Activated effector memory CD4-positive, alpha-beta T cell treated with Interleukin-2 at 50 U/mL for 16 hours (primary cell): Measurements from ENCODE around the gene GPR89A.
A peak's percentile ranks its signal among the peaks of the same experiment; 100 is the strongest.
"Not testable (repeated sequence)": the region's sequence is repeated elsewhere in the genome, so short reads cannot be mapped to it uniquely, and the experiment has no call there.

Source experiments
- DNase-seq: peaks from one replicate; pipeline ENCODE4 v3.0.0-alpha.2; 2020

Gene GPR89A

GRCh38 chr1:145607833-145608733 lies at the start of gene GPR89A:
GPR89A (plus strand) TSS chr1:145607988; CDS start chr1:145608134, 146 bp downstream.
- peak; percentile 95 for DNase-seq

- DNase-seq = not testable (repeated sequence)
These were observed 21.0 kb upstream of the GPR89A start for GRCh38 chr1:145586820-145587219.

- DNase-seq = peak; percentile 19
These were observed 17.0 kb upstream of the GPR89A start for GRCh38 chr1:145590806-145591205.

- not testable (repeated sequence) for DNase-seq
These were observed 15.4 kb upstream of the GPR89A start for GRCh38 chr1:145592347-145592746.

- DNase-seq = not testable (repeated sequence)
These were observed 12.4 kb upstream of the GPR89A start for GRCh38 chr1:145595421-145595820.

DNA sequence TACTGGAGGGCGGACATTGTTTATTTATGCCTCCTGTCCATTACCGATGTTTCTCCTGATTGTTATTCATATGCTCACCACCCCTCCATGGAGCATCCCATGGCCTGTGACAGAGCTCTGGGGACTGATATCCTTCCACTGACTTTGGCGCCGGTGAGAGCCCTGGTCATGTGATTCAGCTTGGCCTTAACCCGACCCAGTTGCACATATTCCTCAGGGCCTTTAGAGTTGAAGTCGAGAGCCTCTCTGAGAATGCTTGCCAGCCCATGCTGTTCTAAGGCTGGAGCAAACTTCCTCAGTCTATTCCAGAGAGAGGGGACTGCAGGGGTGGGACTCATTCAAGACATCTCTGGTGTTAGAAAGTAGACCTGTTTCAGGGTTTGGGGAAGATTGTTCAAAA lies 11.6 kb upstream of the GPR89A start:
- not testable (repeated sequence) for DNase-seq

- not testable (repeated sequence) for DNase-seq
These were observed 8.4 kb upstream of the GPR89A start for GRCh38 chr1:145599426-145599825.

- DNase-seq = no peak
These were observed 6.2 kb upstream of the GPR89A start for GRCh38 chr1:145601593-145601992.

- not testable (repeated sequence) for DNase-seq
These were observed 948 bp upstream of the GPR89A start for GRCh38 chr1:145606840-145607239.

- DNase-seq = not testable (repeated sequence)
These were observed 499 bp upstream of the GPR89A start for GRCh38 chr1:145607289-145607688.

GRCh38 chr1:145610744-145611143 lies 3.0 kb downstream of the GPR89A start:
- DNase-seq = not testable (repeated sequence)

DNA sequence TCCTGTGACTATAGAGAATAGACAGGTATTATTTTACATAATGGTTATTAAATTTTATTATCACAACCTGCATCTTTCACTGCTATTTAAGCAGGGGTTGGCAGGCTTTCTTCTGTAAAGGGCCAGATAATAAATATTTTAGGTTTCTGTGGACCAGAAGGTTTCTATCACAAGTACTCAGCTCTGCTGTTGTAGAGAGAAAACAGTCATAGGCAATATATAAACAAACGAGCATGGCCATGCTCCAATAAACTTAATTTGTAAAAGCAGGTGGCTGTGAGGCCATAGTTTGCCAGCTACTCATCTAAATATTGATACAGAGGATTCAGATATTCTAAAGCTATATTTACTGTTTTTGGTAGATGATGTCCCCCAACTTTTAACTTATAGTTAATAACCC lies 12.3 kb downstream of the GPR89A start:
- not testable (repeated sequence) for DNase-seq

- not testable (repeated sequence) for DNase-seq
These were observed 14.4 kb downstream of the GPR89A start for GRCh38 chr1:145622177-145622576.

DNA sequence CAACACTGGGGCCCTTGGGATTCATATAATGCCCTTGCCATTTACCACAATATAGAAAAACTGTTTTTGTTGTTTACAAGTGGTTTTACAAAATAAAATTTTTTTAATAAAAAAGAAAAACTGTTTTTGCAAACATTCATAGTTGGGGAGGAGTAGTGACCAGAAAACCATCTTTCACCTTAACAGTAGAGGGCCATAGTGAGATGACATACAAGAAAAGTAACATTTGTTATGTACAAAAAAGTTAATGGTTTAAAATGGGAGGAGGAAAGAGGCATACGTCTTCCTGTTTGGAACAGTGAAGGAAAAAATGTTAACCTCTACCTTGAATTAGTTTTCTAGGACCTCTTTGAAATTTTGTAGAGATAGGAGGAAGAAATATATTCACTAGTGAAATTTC lies 28.4 kb downstream of the GPR89A start:
- DNase-seq = not testable (repeated sequence)

- DNase-seq = not testable (repeated sequence)
These were observed 34.1 kb downstream of the GPR89A start for GRCh38 chr1:145641886-145642285.

DNA sequence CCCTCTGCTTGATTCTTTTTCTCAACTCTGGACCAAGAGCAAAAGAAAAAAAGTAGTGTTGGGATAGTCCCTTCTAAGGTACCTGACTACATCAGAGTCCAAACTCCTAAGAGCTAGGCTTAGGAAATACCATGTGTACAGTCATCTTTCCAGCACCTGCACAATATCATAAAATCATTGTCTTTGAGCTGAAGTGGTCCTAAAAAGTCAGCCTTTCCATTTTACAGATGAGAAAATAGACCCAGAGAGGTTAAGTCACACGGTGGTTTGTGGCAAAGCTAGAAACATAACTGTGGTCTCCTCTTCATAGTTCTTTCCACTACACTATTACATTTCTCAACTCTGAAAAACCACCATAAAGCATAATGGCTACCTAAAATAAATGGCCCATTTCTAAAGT lies 36.2 kb downstream of the GPR89A start:
- DNase-seq = not testable (repeated sequence)

GRCh38 chr1:145656245-145656943 lies 48.6 kb downstream of the GPR89A start:
- DNase-seq = not testable (repeated sequence)

GRCh38 chr1:145662502-145662901 lies 54.7 kb downstream of the GPR89A start:
- not testable (repeated sequence) for DNase-seq

DNA sequence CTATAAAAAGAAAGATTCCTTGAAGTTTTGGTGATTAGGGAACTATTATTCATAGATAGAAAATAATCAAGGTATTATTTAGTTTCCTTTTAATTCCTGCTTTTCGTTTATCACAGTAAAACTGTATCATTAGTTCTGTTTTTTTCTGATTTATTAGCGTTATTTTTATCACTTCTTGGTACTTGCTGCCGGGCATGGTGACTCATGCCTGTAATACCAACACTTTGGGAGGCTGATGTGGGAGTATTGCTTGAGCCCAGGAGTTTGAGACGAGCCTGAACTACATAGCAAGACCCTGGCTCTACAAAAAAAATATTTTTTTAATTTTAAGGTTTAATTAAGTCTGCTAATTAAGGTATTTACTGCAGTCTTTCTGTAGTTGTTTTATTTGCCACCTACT lies 57.2 kb downstream of the GPR89A start:
- DNase-seq = not testable (repeated sequence)

DNA sequence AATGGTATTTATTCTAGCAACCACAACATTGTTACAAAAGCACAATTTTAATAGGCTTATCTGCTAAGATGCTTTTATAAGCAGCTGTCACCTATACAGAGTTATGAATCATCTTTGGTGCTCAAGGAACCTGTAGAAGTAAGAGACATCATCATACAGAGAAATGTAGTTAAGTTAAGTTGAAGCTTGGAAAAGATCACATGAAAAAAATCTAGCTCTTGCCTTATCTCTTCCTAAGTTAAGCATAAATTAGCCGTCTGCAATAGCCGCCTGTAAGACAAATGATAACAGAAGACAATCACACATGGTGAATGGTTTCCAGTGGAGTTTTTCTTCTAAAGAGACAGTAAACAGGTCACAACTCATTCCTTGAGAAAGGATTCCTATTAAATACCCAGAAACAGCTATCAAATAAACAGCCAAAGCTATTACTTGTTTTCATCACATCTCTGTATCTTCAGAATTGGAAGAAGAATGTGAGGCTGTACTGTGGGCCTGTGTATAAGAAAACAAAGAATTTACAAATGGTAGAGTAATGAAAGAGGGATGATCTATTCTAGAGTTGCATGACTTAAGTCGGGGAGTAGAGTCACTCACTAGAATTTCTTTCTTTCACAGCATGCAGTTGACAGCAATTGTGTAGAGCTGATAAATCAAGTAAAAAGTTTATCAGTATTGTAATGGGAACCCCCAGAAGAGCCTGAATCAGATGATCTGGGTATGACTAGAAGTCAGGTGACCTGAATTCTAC lies 63.4 kb downstream of the GPR89A start:
- not testable (repeated sequence) for DNase-seq

GRCh38 chr1:145673217-145673616 lies 65.4 kb downstream of the GPR89A start:
- DNase-seq = not testable (repeated sequence)

- not testable (repeated sequence) for DNase-seq
These were observed 77.1 kb downstream of the GPR89A start for GRCh38 chr1:145684858-145685257.

DNA sequence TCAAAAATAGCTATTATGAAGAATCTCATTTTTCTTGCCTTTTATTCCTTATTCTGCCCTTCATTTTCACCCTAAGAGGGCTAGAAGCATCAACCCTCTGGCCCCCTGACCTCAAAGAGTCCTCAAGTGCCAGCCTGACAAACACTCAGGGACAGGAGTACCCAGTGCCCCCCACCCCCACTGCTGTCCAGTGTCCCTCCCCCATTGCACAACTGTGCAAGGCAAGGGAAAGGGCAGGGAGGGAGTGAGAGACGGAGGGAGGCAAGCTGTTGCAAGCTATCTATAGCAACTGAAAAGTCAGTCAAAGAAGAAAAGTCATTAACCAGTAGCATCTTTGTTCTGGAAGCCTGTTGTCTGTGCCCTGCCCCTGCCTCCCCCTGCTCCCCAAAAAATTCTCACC lies 78.3 kb downstream of the GPR89A start:
- not testable (repeated sequence) for DNase-seq
